GM21447 (cell line): Measurements from ENCODE around the gene CACNA1B.
"Not testable (repeated sequence)": the region's sequence is repeated elsewhere in the genome, so short reads cannot be mapped to it uniquely, and the experiment has no call there.

Experiments
- ATAC-seq: cut with Tn5 transposase; IDR thresholded peaks from one replicate; pipeline ENCODE4 v1.9.1; 2021; ENCODE audit not compliant: unreplicated experiment

Gene CACNA1B

DNA sequence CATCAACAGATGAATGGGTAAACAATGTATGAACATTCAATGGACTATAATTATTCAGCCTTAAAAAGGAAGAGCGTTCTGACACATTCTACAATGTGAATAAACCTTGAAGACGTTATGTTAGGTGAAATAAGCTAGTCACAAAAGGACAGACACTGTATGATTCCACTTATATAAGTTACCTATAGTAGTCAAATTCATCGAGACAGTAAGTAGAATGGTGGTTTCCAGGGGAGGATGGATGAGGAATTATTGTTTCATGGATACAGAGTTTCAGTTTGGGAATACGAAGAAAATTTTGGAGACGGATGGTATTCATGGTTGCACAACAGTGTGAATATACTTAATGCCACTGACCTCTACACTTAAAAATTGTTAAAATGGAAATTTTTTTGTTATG lies 216.4 kb downstream of the CACNA1B start:
- no peak for ATAC-seq

DNA sequence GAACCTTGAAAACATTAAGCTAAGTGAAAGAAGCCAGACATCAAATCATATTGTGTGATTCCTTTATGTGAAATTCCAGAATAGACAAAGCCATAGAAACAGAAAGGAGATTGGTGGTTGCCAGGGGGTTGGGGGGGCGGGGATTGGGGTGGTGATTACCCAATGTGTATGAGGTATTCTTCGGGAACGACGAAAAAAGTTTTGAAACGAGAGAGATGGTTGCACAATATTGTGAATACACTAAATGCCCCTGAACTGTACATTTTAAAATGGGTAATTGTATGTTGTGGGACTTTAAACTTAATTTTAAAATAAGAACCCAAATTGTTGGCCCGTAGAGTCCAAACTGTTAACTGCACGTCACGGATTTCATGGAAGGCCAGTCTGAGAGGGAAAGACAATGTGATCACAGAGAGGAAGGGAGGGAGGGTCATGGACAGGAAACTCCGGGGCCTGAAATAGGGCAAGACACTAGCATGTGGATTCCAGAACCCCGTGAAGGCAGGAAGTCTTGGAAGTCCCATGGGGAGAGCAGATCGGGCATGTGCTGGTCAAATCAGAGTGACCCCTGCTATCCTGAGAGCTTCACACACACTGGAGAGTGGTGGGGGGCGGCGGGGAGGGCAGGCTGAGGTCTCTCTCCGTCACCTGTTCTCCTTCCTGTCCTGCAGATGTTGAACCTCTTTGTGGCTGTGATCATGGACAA lies 218.4 kb downstream of the CACNA1B start:
- no peak for ATAC-seq

DNA sequence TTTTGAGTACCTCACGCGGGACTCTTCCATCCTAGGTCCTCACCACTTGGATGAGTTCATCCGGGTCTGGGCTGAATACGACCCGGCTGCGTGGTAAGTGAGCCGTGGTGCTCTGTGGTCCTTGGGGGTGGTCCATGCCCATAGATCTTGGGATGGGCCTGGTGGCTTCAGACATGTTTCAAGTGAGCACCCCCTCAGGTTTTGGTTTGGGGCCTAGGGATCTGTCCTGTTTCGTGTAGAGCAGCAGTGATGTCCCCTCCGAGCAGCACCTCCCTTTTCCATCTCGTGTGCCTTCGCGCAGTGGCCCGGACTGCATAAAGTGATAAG lies 218.9 kb downstream of the CACNA1B start:
- ATAC-seq: no peak

DNA sequence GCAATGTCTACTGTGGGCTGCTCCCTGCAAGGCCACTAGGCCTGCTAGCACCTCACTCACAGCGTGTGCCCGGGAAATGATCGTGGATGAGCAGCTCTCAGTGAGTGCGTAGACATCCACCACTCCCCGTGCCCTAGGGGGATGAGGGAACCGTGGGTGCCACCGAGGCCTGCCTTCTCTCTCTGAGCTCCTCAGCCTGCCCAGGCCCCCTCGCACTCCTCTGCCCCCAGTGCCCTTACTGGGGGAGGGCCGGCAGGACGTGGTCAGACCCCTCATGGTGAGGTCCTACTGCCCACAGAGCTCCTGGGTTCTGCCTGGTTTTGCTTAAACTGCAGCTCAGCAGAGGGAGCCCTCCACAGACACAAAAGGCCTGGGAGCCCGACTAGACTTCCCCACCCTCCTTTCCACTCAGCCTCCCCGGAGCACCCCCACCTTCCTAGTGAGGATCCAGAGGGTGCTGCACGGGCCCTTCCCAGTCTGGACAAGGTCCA lies 220.0 kb downstream of the CACNA1B start:
- ATAC-seq: no peak

DNA sequence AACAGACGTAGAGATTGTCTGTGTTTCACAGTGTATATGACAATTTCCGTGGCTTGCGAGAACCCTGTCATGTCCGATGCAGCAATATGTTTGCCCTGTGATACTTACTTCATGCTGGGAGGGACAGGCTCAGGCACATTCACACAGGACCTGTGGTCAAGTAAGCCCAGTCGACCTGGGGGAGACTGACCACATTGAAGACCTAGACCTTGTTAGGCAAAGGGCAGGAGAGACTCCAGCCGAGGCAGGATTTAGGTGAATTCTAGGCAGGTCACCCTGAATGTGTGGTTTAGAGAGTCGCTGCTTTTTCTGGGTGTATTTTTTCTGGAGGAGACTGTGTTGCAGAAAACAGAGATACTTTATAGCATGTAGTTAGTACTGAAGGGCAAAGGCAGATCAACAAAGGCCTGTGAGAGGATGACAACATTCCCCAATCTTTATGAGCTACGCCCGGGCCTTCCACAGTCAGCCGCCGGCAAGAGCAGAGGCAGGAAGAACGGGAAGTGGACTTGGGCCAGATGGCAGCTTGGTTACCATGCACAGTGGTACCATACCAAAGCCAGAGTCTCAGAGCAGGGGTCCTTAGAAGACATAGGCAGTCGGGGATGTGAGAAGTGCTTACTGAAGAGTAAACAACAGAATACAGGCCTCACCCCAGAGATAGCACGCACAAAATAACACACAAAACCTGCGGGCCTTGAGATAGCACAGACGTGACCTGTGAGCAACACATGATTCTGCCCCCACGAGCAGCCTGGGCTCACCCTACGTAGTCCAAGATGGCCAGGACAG lies 220.7 kb downstream of the CACNA1B start:
- ATAC-seq: no peak

DNA sequence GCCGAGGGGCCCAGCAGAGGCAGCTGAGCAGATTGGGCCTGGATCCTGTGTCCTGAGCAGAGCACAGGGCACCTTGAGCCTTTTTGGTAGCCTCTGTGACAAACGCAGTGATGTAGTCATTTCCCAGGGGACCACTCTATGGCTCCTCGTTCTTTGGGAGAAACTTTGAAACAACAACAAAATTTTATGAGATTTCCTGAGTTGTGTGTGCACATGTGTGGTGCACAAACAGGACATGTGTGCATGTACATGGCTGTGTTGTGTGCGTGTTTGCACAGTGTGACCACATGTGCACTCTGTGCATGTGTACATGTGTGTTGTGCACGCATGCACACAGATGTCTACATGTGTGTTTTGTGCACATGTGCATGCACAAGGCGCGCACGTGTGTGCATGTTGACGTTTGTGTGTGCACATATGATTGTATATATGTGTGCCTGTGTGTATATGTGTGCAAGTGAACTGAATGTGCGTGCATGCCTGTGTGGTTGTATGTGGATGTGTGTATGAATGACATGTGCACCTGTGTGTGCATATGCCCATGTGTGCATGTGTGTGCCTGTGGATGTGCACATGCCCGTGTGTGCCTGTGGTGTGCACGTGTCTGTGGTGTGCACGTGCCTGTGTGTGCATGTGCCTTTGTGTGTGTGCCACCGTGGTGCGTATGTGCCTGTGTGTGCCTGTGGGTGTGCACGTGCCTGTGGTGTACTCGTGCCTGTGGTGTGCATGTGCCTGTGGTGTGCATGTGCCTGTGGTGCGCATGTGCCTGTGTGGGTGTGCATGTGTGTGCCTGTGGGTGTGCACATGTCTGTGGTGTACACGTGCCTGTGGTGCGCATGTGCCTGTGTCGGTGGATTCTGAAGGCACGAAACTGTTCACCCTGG lies 221.6 kb downstream of the CACNA1B start:
- ATAC-seq: no peak

DNA sequence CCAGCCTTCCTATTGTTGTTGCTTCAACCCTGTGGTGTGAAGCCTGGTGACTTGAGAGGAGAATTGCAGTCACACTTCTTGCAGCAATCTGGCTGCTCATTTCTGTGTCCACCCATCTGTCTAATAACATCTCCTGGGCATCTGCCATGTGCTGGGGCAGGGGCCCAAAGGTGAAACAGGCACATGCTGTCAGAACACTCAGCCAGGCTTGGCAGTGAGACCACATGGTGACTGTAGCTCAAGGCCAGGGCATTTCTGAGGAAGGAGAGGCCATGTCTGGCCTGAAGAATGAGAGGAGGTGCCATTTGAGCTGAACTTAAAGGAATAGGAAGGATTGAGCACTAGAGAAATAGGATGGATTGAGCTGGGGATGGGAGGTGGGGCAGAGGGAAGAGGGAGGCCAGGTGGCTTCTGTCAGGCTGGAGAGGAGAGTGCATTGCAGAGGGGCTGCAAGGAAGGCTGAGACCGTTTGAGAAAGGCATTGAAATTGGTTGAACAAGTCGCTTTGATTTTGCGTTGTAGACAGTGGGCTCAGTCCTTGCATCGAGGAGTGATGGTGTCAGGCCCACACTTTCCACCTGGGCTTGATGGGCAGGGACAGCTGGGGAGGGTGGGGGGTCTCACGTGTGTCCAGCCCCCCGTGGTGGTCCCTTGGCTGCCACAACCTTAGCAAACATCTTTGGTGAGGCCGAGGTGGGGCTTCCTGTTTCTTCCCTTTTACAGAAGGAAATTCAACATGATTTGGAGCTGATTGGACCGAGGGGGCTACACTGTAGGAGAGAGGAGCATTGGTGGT lies 222.4 kb downstream of the CACNA1B start:
- ATAC-seq: no peak

DNA sequence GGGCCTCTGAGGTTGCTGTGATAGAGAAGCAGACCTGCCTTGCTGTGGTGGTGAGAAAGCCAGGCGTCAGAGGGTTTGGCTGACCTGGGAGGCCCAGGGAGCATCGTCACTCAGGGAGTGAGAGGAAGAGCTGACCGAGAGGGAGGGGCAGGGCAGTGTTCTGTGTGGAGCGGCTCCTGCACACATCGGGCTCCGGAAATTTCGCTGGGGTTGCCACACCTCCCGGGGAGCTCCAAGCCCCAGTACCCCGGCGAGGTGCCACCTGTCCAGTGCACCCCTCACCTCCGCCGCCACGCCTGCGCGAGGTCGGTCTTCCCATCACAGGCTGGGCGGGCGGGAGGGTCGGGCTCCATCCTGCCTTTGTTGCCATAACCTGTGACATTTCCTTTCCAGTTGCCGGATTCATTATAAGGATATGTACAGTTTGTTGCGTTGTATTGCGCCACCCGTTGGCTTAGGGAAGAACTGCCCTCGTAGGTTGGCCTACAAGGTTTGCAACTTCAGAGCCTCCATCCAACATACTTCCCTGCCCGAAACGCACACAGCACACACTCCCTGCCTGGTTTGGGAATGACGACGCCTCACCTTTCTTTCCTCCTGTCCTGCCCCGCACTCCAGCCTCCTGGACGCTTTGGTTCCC lies 223.2 kb downstream of the CACNA1B start:
- ATAC-seq: no peak

DNA sequence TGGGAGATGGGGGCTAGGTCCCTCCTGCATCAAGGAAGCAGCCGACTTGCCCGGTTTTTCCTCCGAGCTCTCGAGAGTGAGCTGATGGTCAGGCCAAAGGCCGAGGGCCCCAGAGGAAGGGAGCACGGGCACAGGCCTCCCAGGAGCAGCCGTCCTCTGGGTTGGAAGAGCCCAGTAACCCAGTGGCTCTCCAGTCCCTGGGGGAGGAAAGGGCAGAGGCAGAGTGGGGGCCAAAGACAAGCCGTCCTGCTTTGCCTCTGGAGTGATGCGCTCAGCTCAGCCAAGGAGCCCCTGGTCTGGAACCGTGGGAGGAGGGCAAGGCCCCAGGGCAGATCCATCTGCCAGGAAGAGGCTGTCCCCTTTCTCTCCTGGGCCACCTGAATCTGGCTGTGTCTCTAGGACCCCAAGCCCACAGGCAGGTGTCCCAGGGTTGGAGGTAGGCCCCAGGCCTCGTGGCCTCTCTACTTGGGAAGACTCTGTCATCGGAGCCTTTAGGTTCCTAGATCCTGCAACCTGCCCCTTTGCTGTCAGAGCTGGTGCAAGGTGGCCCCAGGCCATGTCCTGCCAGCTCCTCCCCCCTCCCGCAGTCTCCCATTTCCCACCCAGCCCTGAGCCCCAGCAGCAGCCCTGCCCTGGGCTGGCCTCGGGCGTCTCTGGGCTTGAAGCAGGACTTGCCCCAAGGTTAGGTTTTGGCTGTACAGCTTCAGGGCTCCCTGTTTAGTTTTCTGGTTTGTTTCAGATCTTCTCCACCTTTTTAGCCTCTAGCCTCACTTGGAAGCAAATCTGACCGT lies 224.1 kb downstream of the CACNA1B start:
- ATAC-seq: no peak

DNA sequence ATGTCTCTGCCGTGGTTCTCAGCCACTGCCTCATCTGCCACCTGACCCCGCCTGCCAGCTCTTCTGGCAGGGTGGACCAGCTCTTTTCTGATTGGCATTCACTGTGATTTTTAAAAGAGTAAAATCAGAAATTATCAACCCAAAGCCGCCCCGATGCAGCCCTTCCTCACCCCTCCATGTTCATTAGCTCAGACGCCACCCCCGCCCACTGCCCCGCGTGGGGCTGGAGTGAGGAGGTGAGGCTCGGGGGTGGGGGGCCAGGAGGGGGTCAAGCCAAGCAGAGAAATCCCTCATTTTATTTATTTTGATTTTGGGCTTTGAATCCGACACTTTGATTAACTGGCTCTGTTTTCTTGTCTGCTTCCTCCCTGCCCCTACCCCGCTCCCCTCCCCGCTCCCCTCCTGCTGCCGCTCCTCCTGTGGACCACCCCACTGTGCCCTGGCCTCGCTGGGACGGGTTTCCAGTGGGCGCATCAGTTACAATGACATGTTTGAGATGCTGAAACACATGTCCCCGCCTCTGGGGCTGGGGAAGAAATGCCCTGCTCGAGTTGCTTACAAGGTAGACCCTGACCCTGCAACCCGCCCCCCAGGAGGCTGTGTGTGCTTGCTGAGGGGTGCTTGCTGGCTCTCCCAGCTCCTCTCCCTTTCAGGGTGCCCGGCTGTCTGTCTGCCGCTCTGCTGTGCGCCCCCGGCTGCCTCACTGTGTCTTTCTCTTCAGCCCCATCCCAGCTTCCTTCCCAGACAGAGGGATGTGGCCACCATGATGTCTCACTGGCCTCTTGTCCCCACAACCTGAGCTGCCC lies 224.9 kb downstream of the CACNA1B start:
- no peak for ATAC-seq

DNA sequence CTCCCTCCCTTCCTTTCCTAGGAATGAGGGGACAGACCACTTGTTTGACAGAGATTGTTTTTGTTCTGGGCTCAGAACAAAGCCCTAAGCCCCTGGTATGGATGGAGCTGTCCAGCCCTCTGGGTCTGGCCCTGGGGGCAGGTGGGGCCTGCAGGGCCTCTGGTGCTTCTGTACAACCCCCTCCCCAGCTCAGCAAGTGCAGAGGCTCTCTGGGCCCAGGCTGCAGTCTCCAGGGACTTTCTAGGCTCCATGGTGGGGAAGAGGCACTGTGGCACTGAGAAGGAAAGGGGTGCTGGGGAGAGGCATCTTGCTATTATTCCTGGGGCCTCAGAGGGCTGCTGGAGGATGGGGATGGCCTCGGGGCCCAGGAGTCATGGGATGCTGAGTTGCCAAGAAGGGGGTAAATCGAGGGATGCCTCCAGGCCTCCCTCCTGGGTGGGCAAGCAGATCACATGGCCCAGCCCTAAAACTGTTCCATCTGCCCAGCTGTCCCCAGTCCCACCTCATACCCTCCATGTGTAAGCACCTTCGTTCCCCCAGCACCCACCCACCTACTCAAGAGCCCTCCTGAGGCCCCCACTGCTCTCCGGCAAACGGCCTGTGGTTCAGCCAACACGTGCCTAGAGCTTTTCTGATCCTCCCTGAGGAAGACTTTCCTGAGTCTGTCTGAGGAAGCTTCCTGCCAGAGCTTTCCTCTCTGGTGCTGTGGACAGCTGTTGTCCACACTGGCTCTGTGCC lies 225.7 kb downstream of the CACNA1B start:
- no peak for ATAC-seq

DNA sequence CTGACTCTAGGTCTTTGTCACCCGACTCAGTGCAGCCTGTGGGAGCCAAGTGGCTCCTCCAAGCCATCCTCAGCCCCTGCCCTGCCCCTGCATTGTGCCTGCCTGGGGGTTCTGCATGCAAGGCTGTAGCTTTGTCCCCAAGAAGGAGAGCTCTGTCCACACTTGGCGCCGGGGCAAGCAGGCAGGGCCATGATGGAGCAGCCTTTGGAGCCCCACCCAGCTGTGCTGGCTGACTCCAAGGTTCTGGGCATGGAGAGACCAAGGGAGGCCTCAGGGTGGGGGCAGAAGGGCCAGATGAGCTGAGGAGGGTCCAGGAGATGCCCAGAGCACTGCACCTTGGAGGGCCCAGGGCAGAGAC lies 226.2 kb downstream of the CACNA1B start:
- no peak for ATAC-seq

DNA sequence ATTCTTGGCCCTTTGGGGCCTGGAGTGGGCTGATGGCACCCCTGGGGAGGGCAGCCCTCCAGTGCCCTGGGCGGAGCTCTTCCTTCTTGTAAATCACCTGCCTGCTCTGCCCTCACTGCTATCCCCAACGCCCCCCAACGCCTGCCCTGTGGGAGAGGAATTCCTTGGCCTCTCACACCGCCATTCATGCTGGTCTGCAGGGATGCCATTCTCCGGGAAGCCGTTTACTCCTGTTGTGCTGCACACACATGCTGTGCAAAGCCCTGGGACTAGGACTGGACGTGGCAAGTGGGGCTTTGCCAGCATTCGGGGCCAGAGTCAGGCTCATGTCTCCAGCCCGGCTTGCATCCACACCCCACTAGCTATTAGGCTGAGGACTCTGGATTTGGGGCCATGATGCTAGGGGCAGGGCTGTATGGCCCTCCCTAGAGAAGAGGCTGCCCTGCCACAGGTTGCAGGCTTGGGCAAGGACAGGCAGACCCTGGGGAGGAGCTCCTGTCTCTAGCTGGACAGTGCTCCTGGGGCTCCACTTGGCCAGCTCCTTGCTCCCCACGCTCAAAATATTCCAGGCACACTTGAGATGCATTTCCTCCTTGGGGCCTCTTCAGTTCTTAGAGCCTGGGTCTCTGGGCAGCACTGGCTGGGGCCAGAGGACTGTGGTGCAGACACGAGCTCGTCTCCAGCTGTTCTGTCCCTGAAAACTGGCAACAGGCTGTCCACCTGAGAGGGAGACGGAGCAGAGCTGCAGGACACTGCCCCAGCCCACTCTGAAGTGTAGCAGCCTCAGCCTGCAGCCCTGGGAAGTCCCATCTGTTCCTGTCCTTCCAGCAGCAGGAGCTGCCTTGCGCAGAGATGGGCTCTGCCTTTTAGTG lies 226.9 kb downstream of the CACNA1B start:
- ATAC-seq: no peak

DNA sequence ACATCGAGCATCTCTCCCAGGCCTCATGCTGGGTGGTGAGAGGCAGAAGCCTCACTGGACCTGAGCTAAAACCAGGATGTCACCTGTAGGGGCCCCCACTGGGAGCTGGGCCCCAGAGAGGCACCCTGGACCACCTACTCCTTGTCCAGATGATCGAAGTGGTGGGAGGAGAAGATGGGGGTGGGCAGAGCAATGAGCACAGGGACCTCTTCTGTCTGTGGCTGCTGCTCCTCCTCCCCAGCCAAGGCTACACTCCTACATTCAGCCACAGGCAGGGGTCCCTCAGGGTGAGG lies 227.5 kb downstream of the CACNA1B start:
- no peak for ATAC-seq

DNA sequence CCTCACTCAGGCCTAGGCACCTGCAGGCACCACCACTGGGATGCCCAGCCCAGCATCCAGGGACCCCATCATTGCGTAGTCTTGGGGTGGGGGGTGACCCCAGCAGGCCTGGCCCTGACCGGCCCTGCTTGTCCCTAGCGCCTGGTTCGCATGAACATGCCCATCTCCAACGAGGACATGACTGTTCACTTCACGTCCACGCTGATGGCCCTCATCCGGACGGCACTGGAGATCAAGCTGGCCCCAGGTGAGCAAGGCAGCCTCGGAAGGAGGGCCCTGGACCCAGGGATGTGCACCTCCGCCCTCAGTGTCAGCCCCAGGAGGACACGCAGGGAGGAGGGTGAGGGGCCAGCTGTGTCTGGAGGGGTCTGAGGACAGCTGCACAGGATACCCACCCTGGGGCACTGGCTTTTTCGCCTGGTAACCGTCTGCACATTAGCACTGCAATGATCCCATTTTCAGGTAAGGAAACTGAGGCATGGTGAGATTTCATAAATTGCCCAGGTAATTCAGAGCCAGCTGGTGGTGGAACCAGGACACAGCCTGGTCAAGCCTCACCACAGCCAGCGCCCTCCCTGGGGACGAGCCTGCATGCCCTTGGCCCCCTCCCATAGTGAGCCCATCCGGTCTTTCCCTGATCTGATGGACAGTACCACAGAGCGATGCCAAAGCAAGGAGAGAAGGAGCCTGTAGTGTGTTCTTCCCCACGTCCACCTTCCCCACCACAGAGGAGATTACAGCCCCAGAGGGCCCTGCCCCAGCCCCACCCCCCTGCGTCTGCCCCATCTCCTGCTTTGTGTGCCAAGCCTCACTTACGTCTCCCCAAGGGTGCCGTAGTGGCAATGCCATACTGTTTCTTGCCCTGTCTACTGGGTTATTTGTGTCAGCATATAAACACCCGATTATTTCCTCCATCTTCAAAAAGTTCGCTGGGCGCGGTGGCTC lies 228.3 kb downstream of the CACNA1B start:
- no peak for ATAC-seq

DNA sequence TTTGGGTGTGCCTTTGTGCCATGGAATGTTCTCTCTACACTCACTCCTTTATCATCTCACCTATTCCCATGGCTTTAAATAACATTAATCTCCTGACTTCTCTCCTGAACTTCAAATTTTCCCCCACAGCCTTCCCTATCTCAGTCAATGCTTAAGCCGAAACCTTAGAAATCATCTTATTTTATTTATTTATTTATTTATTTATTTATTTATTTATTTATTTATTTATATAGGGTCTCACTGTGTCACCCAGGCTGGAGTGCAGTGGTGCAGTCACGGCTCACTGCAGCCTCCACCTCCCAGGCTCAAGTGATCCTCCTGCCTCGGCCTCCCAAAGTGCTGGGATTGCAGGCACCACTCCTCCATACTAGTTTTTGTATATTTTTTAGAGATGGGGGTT lies 229.5 kb downstream of the CACNA1B start:
- ATAC-seq: not testable (repeated sequence)
